HFF-Myc (cell line): Measurements from ENCODE around the gene ZMIZ1.

ENCODE experiments used
- DNase-seq: peaks from one replicate; pipeline ENCODE4 v3.0.0-alpha.2; 2011; ENCODE audit warnings: low read depth; ENCODE audit errors: extremely low read depth
- H3K4me3 ChIP-seq: replicated peaks from 2 replicates; pipeline ENCODE4 v1.5.1; 2011; ENCODE audit warnings: low read depth, mild to moderate bottlenecking, control low read depth, low read length
- TF ChIP-seq, protein P1 (sequence below): IDR thresholded peaks from 2 replicates; pipeline ENCODE4 v1.5.1; 2012; ENCODE audit warnings: mild to moderate bottlenecking, low read depth, low read length, control low read depth; ENCODE audit errors: missing control alignments

The ZMIZ1 gene

DNA sequence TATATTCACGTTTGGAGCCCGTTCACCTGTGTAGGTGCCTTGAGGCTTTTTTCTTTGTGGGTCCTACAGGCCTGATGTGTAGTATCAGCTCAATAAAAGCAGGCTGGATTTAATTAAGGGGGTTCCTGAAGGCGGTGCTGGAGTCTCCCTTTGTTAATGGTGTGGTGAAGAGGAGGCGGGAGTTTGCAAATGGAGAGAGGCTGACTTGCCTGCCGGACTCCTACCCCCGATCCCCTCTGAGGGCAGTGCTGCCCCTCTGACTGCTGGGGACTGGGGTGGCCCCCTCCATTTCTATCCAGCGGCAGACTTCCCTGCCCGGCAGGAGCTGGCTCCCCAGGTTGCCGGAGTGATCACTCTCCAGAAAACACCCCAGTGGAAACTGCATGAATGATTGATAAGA is 45.1 kb downstream of the ZMIZ1 start:
- TF ChIP-seq, protein P1, sequence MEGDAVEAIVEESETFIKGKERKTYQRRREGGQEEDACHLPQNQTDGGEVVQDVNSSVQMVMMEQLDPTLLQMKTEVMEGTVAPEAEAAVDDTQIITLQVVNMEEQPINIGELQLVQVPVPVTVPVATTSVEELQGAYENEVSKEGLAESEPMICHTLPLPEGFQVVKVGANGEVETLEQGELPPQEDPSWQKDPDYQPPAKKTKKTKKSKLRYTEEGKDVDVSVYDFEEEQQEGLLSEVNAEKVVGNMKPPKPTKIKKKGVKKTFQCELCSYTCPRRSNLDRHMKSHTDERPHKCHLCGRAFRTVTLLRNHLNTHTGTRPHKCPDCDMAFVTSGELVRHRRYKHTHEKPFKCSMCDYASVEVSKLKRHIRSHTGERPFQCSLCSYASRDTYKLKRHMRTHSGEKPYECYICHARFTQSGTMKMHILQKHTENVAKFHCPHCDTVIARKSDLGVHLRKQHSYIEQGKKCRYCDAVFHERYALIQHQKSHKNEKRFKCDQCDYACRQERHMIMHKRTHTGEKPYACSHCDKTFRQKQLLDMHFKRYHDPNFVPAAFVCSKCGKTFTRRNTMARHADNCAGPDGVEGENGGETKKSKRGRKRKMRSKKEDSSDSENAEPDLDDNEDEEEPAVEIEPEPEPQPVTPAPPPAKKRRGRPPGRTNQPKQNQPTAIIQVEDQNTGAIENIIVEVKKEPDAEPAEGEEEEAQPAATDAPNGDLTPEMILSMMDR: no peak
- peak overlapping the region; percentile 17; the same call in 1 of the 2 replicates for H3K4me3 ChIP-seq
- DNase-seq: no peak

- TF ChIP-seq, protein P1: no peak
- no peak overlapping the region for H3K4me3 ChIP-seq
- DNase-seq: no peak
Observed at GRCh38 chr10:79115302-79115701, 46.5 kb downstream of the ZMIZ1 start.

DNA sequence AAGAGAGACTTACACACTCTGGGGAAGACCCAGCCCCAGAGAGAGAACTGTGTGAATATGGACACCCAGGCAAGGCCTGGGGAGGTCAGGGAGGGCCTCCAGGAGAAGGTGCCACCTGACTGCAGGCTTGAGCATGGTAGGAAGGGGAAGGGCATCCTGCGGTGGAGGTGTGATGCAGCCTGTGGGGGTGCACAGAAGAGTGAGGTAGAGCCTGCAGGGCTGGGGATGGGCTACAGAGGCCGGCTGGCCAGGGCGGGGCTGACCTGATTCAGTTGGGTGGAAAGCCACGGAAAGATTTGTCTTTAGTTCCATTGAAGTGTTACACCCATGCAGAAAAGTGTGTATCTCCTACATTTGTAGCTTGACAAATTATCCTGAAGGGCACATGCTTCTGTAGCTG is 47.6 kb downstream of the ZMIZ1 start:
- DNase-seq: no peak
- TF ChIP-seq, protein P1: no peak
- H3K4me3 ChIP-seq: no peak overlapping the region

DNA sequence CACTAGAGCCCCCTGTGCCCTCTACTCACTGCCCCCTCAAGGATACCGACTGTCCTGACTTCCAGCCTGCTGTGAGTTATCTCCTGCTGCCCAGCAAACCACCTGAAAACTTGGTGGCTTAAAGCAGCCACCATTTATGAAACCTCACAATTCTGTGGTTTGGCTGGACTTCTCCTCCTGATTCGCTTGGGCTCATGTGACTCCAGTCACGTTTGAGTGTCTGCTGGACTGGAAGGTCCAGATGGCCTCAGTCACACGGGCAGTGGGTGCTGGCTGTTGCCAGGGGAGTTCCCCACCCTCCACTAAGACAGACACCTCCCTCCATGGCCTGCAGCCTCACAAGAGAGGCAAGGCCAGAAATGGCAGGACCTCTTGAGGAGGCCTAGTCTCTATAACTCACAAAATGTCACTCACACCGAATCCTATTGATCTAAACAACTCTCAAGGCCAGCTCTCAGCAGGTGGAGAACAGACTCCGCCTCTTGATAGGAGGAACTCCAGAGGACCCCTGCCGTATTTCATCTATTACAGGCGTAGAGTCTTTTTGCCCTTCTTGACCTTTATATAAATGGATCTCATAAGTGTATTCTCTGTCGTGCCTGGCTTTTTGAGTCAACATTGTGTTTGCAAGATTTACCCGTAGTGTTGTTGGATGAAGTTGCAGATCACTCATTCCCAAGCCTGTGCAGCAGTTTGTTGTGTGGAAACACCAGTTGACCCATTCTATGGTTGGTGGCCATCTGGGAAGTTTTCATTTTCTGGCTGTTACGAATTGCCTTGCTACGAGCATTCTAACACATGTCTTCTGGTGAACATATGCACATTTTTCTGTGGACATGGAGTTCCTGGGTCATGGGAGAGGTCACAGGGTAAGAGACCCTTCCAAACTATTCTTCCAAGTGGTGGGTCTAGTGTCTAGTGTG is 48.3 kb downstream of the ZMIZ1 start:
- no peak overlapping the region for H3K4me3 ChIP-seq
- no peak for DNase-seq
- TF ChIP-seq, protein P1: no peak

DNA sequence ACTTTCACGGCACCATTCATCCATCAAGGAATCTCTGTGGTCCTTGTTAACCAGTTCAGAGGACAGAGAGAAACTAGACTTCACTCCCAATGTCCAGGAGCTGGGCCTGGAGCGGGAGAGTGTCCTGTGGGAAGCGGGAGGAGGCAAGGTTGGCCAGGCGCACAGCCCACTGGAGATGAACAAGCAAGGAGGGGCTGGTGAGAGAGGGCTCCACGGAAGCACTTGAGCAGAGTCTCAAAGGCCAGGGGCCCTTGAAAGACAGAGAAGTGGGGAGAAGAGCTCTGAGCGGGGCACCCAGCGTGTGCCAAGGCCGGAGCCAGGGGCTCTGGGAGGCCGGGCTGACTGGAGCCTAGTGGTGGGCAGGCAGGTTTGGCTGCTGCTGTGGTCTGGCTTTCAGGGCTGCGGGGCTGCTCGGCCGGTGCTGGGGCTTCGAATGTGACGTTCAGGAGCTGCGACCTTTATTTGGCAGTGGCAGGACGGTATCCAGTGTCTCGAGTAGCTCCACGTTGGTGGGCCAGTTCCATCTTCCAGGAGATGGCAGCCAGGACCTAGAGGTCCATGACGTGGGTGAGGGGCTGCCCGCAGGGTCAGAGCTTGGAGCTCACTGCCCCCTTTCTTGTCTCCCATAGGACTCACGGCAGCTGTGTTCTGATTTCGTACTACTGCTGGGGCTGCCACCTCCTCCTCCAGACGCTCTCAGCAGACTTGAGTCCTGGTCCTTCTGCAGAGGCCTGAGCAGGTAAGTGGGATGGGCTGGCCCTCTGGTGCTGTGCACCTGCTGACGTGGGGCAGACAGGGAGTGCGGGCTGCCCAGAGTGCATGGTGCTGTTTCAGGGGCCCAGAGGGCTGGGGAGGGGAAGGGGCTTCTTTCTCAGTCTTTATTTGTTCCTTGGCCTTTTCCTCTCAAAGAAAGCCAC is 49.8 kb downstream of the ZMIZ1 start:
- no peak overlapping the region for H3K4me3 ChIP-seq
- TF ChIP-seq, protein P1: no peak
- no peak for DNase-seq

DNA sequence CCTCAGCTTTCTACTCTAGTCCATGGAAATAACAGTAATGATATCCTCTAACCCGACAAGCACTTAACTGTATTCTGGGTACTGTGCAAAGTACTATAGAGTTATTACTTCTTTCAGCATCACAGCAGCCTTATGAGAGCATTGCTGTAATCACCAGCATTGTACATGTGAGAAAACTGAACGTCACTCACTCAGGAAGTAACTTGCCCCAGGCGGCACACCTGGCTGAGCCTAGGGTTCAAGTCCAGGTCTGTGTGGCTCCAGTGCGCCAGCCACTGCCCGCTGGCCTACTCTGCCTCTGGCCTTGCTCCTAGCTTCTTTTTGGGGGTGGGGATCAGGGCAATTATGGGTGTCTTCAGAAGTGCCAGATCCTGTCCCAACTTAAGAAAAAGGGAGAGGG is 50.5 kb downstream of the ZMIZ1 start:
- no peak overlapping the region for H3K4me3 ChIP-seq
- DNase-seq: no peak
- TF ChIP-seq, protein P1: no peak
